Activated B cell treated with CpG ODN at 0.5 μM for 24 hours (primary cell): Measurements from ENCODE around the gene PTPRR. TPM values are rescaled to one million over a fixed set of nuclear protein-coding genes. Genes with fewer than 3 reads are reported as not detected.

Experiments
- ATAC-seq: fragments of 200-7000 bp; cut with Tn5 transposase; one replicate; pipeline ENCODE4 v1.10.0; 2021; ENCODE audit warnings: low read depth, mild to moderate bottlenecking, moderate library complexity
- CTCF ChIA-PET: fragments of 350-600 bp; sonication (Branson Sonifier 250); formaldehyde crosslinking; loops from one replicate; lab custom pipeline; 2021; ENCODE audit warnings: antibody characterized with exemption; lab: Charles Lee
- POLR2A ChIA-PET: fragments of 350-600 bp; sonication (Branson Sonifier 250); formaldehyde crosslinking; loops from one replicate; lab custom pipeline; 2021; ENCODE audit warnings: antibody characterized with exemption; lab: Charles Lee
- DNase-seq: peaks from one replicate; pipeline ENCODE4 v3.0.0; 2022
- H3K27ac Mint-ChIP-seq: one replicate; pipeline ENCODE4 v1.8.0; 2020; ENCODE audit warnings: mixed read lengths
- H3K27me3 Mint-ChIP-seq: one replicate; pipeline ENCODE4 v1.8.0; 2021; ENCODE audit warnings: mixed read lengths
- H3K36me3 Mint-ChIP-seq: one replicate; pipeline ENCODE4 v1.8.0; 2021; ENCODE audit warnings: low read depth, mixed read lengths
- H3K4me1 Mint-ChIP-seq: one replicate; pipeline ENCODE4 v1.8.0; 2021; ENCODE audit warnings: mixed read lengths
- H3K4me3 Mint-ChIP-seq: one replicate; pipeline ENCODE4 v1.8.0; 2020; ENCODE audit warnings: mild to moderate bottlenecking, mixed read lengths
- H3K9me3 Mint-ChIP-seq: one replicate; pipeline ENCODE4 v1.8.0; 2020; ENCODE audit warnings: mixed read lengths
- CTCF ChIP-seq: fragments of 200-600 bp; IDR thresholded peaks from one replicate; pipeline ENCODE4 v1.8.0; 2022; ENCODE audit warnings: antibody characterized with exemption, mild to moderate bottlenecking
- intact Hi-C: fragments of 100-400 bp; cut with micrococcal nuclease; formaldehyde crosslinking; loops from one replicate; pipeline ENCODE4 v1.15.1; 2024
- total RNA-seq: library from RNA; stranded (reverse); gene quantifications from 2 replicates; pipeline ENCODE4 v1.2.3, GENCODE V29; 2022

PTPRR gene
- total RNA-seq, 1 donor from 2014 or later: not detected

DNA sequence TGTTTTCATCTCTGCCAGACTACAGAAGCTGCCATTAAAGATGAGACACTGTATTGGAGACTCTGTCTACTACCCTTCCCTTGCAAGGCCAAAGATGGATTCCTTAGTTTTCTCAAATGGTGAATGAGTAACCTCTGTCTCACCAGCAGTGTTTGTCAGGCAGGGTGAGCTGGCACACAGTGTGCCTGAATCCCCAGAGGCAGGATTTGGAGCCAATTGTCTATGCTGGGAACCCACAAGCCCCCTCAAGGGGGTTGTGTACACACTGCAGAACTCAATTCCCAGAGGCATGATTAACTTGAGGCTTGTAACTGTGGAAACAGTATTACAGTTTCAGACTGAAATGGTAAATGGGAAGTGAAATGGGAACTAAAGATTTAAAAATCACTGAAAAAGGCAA lies 146.5 kb downstream of the PTPRR start:
- Mint-ChIP-seq H3K9me3 (no peaks in the 10 kb centered on the region), H3K27me3 (no peaks in the 10 kb centered on the region), H3K4me3 (no peak overlapping the region), H3K4me1 (no peaks in the 10 kb centered on the region), H3K36me3 (no peaks in the 10 kb centered on the region), H3K27ac (no peak overlapping the region)
- POLR2A ChIA-PET: no interaction called here
- CTCF ChIA-PET: no interaction called here
- ATAC-seq (no peak), DNase-seq (no peak)
- intact Hi-C loops: no loop called here
- no peak for TF ChIP-seq CTCF

DNA sequence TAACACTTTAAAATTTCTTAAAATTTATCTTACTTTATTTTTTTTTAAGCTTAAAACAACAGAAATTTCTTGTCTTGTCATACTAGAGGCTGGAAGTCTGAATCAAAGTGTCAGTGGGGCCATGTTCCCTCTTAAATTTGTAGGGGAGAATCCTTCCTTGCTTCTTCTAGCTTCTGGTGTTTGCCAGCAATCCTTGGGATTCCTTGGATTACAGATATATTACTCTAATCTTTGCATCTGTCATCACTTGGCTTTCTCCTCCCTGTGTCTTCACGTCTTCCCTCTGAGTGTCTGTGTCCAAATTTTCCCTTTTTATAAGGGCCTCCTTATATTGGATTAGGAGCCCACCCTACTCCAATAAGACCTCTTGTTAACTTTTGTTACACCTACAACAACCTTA lies 147.7 kb downstream of the PTPRR start:
- no peaks in the 10 kb centered on the region for H3K36me3 Mint-ChIP-seq
- ChIA-PET POLR2A (no interaction called here), CTCF (no interaction called here)
- H3K27ac Mint-ChIP-seq: no peak overlapping the region
- H3K27me3 Mint-ChIP-seq: no peaks in the 10 kb centered on the region
- intact Hi-C loops: no loop called here
- H3K4me3 Mint-ChIP-seq: no peak overlapping the region
- H3K9me3 Mint-ChIP-seq: no peaks in the 10 kb centered on the region
- ATAC-seq (no peak), DNase-seq (no peak)
- H3K4me1 Mint-ChIP-seq: no peaks in the 10 kb centered on the region
- no peak for TF ChIP-seq CTCF

DNA sequence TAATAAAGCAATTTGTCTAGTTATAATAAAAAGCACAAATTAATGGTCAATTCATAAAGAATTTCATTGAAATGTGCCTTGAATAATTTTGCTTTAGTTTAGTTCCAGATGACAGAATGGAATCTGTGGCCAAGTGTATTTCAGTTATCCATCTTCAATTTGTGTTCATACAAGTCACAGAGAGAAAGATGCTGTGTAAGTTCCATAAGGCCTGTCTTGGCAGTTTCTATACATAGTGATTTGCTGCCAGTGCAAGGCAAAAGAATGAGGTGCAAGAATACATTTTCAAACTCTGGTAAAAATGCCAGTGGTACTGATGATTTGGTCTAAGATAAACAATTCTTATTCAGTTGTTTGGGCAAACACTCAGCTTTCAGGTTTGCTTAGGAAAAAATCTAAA lies 149.0 kb downstream of the PTPRR start:
- POLR2A ChIA-PET: no interaction called here
- ATAC-seq: no peak
- TF ChIP-seq CTCF: no peak

GRCh38 chr12:70763666-70764065 lies 156.9 kb downstream of the PTPRR start:
- H3K4me3 Mint-ChIP-seq: no peak overlapping the region
- ATAC-seq (no peak), DNase-seq (no peak)
- TF ChIP-seq CTCF: no peak
- H3K9me3 Mint-ChIP-seq: no peaks in the 10 kb centered on the region
- H3K4me1 Mint-ChIP-seq: no peaks in the 10 kb centered on the region
- H3K27me3 Mint-ChIP-seq: no peaks in the 10 kb centered on the region
- POLR2A ChIA-PET: no interaction called here
- no peaks in the 10 kb centered on the region for H3K36me3 Mint-ChIP-seq
- H3K27ac Mint-ChIP-seq: no peak overlapping the region
- CTCF ChIA-PET: no interaction called here
- intact Hi-C loops: no loop called here

More for the DNA sequence above, 149.0 kb downstream of the PTPRR start:
- Mint-ChIP-seq H3K27ac (no peak overlapping the region), H3K4me3 (no peak overlapping the region), H3K36me3 (no peaks in the 10 kb centered on the region), H3K4me1 (no peaks in the 10 kb centered on the region), H3K9me3 (no peaks in the 10 kb centered on the region), H3K27me3 (no peaks in the 10 kb centered on the region)
- CTCF ChIA-PET: no interaction called here
- no peak for DNase-seq
- intact Hi-C loops: no loop called here

DNA sequence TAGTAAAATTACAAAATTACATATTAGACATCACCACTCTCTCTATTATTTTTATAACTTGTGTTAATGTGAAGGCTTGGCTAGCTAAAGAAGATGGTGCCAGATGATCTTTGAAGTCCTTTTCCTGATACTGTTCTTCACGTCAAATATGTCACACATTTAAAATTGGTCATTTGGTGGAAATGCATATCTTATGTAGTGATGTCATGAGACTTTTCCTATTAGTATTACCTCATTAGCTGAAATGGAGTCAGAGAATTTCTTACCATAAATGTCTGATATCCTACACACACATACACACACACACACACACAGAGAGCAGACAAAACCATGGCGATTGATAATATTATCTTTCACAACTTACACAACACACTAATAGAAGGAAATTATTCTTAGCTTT lies 158.5 kb downstream of the PTPRR start:
- ATAC-seq (no peak), DNase-seq (no peak)
- Mint-ChIP-seq H3K4me3 (no peak overlapping the region), H3K4me1 (no peaks in the 10 kb centered on the region), H3K36me3 (no peaks in the 10 kb centered on the region), H3K27me3 (no peaks in the 10 kb centered on the region), H3K27ac (no peak overlapping the region), H3K9me3 (no peaks in the 10 kb centered on the region)
- no peak for TF ChIP-seq CTCF
- ChIA-PET CTCF (no interaction called here), POLR2A (no interaction called here)
- intact Hi-C loops: no loop called here
